H9 (cell line): ENCODE results near the gene WASHC2A. TPM values are rescaled to one million over a fixed set of nuclear protein-coding genes. Genes with fewer than 3 reads are reported as not detected.

ENCODE experiments used
- DNase-seq: peaks from one replicate; pipeline ENCODE4 v3.0.0-alpha.2; 2017
- H2AFZ ChIP-seq: one replicate; pipeline ENCODE4 v1.6.1; 2013; ENCODE audit warnings: mild to moderate bottlenecking, low read length, control low read depth, moderate library complexity
- H2AK5ac ChIP-seq: 2 replicates; pipeline ENCODE4 v1.6.1; 2013; ENCODE audit warnings: low read length, control low read depth, mixed read lengths; ENCODE audit not compliant: insufficient read length
- H2BK120ac ChIP-seq: one replicate; pipeline ENCODE4 v1.6.1; 2013; ENCODE audit warnings: low read depth, mild to moderate bottlenecking, low read length, control low read depth, inconsistent platforms; ENCODE audit not compliant: poor library complexity, severe bottlenecking
- H2BK12ac ChIP-seq: 2 replicates; pipeline ENCODE4 v1.6.1; 2013; ENCODE audit warnings: low read length, control low read depth, mixed read lengths, low read depth; ENCODE audit not compliant: insufficient read length
- H2BK15ac ChIP-seq: 2 replicates; pipeline ENCODE4 v1.6.1; 2013; ENCODE audit warnings: low read depth, low read length, control low read depth
- H2BK20ac ChIP-seq: one replicate; pipeline ENCODE4 v1.6.1; 2013; ENCODE audit warnings: low read depth, mild to moderate bottlenecking, low read length, control low read depth, inconsistent platforms; ENCODE audit not compliant: poor library complexity, severe bottlenecking
- H2BK5ac ChIP-seq: 2 replicates; pipeline ENCODE4 v1.6.1; 2013; ENCODE audit warnings: low read length, control low read depth, mixed read lengths; ENCODE audit not compliant: insufficient read length
- H3K14ac ChIP-seq: 2 replicates; pipeline ENCODE4 v1.6.1; 2013; ENCODE audit warnings: low read length, control low read depth; ENCODE audit not compliant: insufficient read depth
- H3K18ac ChIP-seq: 2 replicates; pipeline ENCODE4 v1.6.1; 2013; ENCODE audit warnings: low read depth, mild to moderate bottlenecking, mixed read lengths, low read length, control low read depth; ENCODE audit not compliant: insufficient read length
- H3K23ac ChIP-seq: 2 replicates; pipeline ENCODE4 v1.6.1; 2013; ENCODE audit warnings: low read length, control low read depth, mixed read lengths, low read depth; ENCODE audit not compliant: insufficient read length
- H3K23me2 ChIP-seq: 2 replicates; pipeline ENCODE4 v1.6.1; 2013; ENCODE audit warnings: low read depth, mild to moderate bottlenecking, mixed read lengths, low read length, control low read depth; ENCODE audit not compliant: insufficient read length, poor library complexity, severe bottlenecking
- H3K27ac ChIP-seq: 2 replicates; pipeline ENCODE4 v1.5.1; 2013; ENCODE audit warnings: low read length, control low read depth, mixed read lengths, low read depth; ENCODE audit not compliant: insufficient read length
- H3K27me3 ChIP-seq: 2 replicates; pipeline ENCODE4 v1.6.1; 2013; ENCODE audit warnings: low read length, control low read depth, inconsistent platforms; ENCODE audit not compliant: insufficient read depth
- H3K4ac ChIP-seq: 2 replicates; pipeline ENCODE4 v1.6.1; 2013; ENCODE audit warnings: low read depth, mild to moderate bottlenecking, control low read depth, inconsistent platforms, low read length, moderate library complexity
- H3K4me1 ChIP-seq: 2 replicates; pipeline ENCODE4 v1.6.1; 2013; ENCODE audit warnings: low read length, control low read depth, inconsistent platforms; ENCODE audit not compliant: insufficient read depth
- H3K4me2 ChIP-seq: 2 replicates; pipeline ENCODE4 v1.6.1; 2013; ENCODE audit warnings: low read length, control low read depth, mixed read lengths; ENCODE audit not compliant: insufficient read length, insufficient read depth
- H3K56ac ChIP-seq: 2 replicates; pipeline ENCODE4 v1.6.1; 2013; ENCODE audit warnings: low read depth, mild to moderate bottlenecking, mixed read lengths, low read length, control low read depth; ENCODE audit not compliant: insufficient read length
- H3K79me1 ChIP-seq: 2 replicates; pipeline ENCODE4 v1.6.1; 2013; ENCODE audit warnings: low read depth, mild to moderate bottlenecking, moderate library complexity, low read length, control low read depth, inconsistent platforms; ENCODE audit not compliant: insufficient read depth, poor library complexity, severe bottlenecking
- H3K79me2 ChIP-seq: 2 replicates; pipeline ENCODE4 v1.6.1; 2013; ENCODE audit warnings: low read length, control low read depth, inconsistent platforms; ENCODE audit not compliant: insufficient read depth
- H3K9ac ChIP-seq: 2 replicates; pipeline ENCODE4 v1.6.1; 2013; ENCODE audit warnings: low read length, control low read depth, mixed read lengths; ENCODE audit not compliant: insufficient read length; ENCODE audit errors: extremely low read depth
- H3K9me3 ChIP-seq: one replicate; pipeline ENCODE4 v1.6.1; 2013; ENCODE audit warnings: low read depth, low read length, inconsistent platforms; ENCODE audit not compliant: control insufficient read depth
- H3T11ph ChIP-seq: one replicate; pipeline ENCODE4 v1.6.1; 2013; ENCODE audit warnings: mild to moderate bottlenecking, low read length, control low read depth, inconsistent platforms
- H4K20me1 ChIP-seq: one replicate; pipeline ENCODE4 v1.6.1; 2013; ENCODE audit not compliant: control insufficient read depth, insufficient read length, insufficient read depth
- H4K5ac ChIP-seq: 2 replicates; pipeline ENCODE4 v1.6.1; 2013; ENCODE audit warnings: low read depth, mild to moderate bottlenecking, mixed read lengths, low read length, control low read depth; ENCODE audit not compliant: insufficient read length
- H4K8ac ChIP-seq: replicated peaks from 2 replicates; pipeline ENCODE4 v1.6.1; 2013; ENCODE audit warnings: low read length, control low read depth, mixed read lengths, low read depth; ENCODE audit not compliant: insufficient read length
- H4K91ac ChIP-seq: 2 replicates; pipeline ENCODE4 v1.6.1; 2013; ENCODE audit warnings: low read depth, mild to moderate bottlenecking, moderate library complexity, mixed read lengths, low read length, control low read depth; ENCODE audit not compliant: insufficient read length
- H3K27ac Mint-ChIP-seq, 3 experiments: 2 replicates in 2 of 3; 3 replicates in 1 of 3; pipeline ENCODE4 v1.8.0; 2020 to 2021; ENCODE audit warnings: mixed read lengths in 3 of 3, mild to moderate bottlenecking in 1 of 3, moderate library complexity in 1 of 3
- H3K27me3 Mint-ChIP-seq: 2 replicates; pipeline ENCODE4 v1.8.0; 2021; ENCODE audit warnings: low read depth, mild to moderate bottlenecking, moderate library complexity, mixed read lengths
- H3K36me3 Mint-ChIP-seq, 3 experiments: 2 replicates in 2 of 3; 3 replicates in 1 of 3; pipeline ENCODE4 v1.8.0; 2020 to 2021; ENCODE audit warnings: low read depth in 3 of 3, mixed read lengths in 3 of 3; ENCODE audit not compliant: insufficient read depth in 1 of 3
- H3K4me1 Mint-ChIP-seq, 2 experiments: 2 replicates each; pipeline ENCODE4 v1.8.0; 2020; ENCODE audit warnings: mixed read lengths in 2 of 2
- H3K4me3 Mint-ChIP-seq, 2 experiments: 2 replicates in 1 of 2; 3 replicates in 1 of 2; pipeline ENCODE4 v1.8.0; 2020 to 2021; ENCODE audit warnings: mild to moderate bottlenecking in 2 of 2, mixed read lengths in 2 of 2, moderate library complexity in 1 of 2
- H3K9me3 Mint-ChIP-seq, 2 experiments: 2 replicates in 1 of 2; 3 replicates in 1 of 2; pipeline ENCODE4 v1.8.0; 2020; ENCODE audit warnings: mild to moderate bottlenecking in 2 of 2, mixed read lengths in 2 of 2, moderate library complexity in 1 of 2
- CTCF ChIP-seq: fragments of 200-600 bp; sonication (generic); conservative IDR thresholded peaks from 3 replicates; pipeline ENCODE4 v1.8.0; 2021; ENCODE audit warnings: antibody characterized with exemption, mild to moderate bottlenecking
- WGBS: extraction: QIAGEN DNeasy Blood & Tissue Kit; methylation state at CpG from one replicate; pipeline ENCODE4 v1.1.7; 2013; ENCODE audit warnings: missing lambda C conversion rate, low lambda C conversion rate, mixed read lengths; ENCODE audit not compliant: insufficient read length; ENCODE audit errors: extremely low coverage; 5-methylcytosine and 5-hydroxymethylcytosine counted together
- total RNA-seq: library from RNA; stranded (reverse); gene quantifications from 2 replicates; pipeline ENCODE4 v1.2.1, GENCODE V29; 2021

Gene WASHC2A
- total RNA-seq, 1 experiment from 2014 or later = 32.1 TPM

- no peaks in the 10 kb centered on the region; a peak in 1 of 5 replicates for H3K9me3 Mint-ChIP-seq
- H4K91ac ChIP-seq = no peak overlapping the region
- H3K79me1 ChIP-seq = no peaks in the 10 kb centered on the region
- TF ChIP-seq CTCF = no peak
- H3K4me1 Mint-ChIP-seq = no peaks in the 10 kb centered on the region
- H3K27me3 ChIP-seq = no peaks in the 10 kb centered on the region
- no peak overlapping the region for H3K18ac ChIP-seq
- no peak overlapping the region; a peak in 1 of 7 replicates for H3K27ac Mint-ChIP-seq
- H3K4me1 ChIP-seq = no peaks in the 10 kb centered on the region
- H2BK120ac ChIP-seq = no peak overlapping the region
- DNase-seq = no peak
- H3K27ac ChIP-seq = no peak overlapping the region
- H4K20me1 ChIP-seq = no peaks in the 10 kb centered on the region
- H2BK20ac ChIP-seq = no peak overlapping the region
- H2BK12ac ChIP-seq = no peak overlapping the region
- H3T11ph ChIP-seq = no peak overlapping the region
- H3K14ac ChIP-seq = no peak overlapping the region
- no peak overlapping the region for H3K56ac ChIP-seq
- no CpG with 5 or more reads among the region's 13 CpGs for WGBS
- no peak overlapping the region for H2AK5ac ChIP-seq
- H3K9ac ChIP-seq = no peak overlapping the region
- H3K23ac ChIP-seq = no peak overlapping the region
- no peak overlapping the region for H4K5ac ChIP-seq
- no peak overlapping the region for H4K8ac ChIP-seq
- H3K79me2 ChIP-seq = no peaks in the 10 kb centered on the region
- no peaks in the 10 kb centered on the region for H3K36me3 Mint-ChIP-seq
- no peaks in the 10 kb centered on the region for H3K23me2 ChIP-seq
- H3K4ac ChIP-seq = no peak overlapping the region
- peaks cover 3% of the 10 kb centered on the region for H3K27me3 Mint-ChIP-seq
- no peaks in the 10 kb centered on the region for H3K9me3 ChIP-seq
- H2AFZ ChIP-seq = no peak overlapping the region
- H2BK5ac ChIP-seq = no peak overlapping the region
- no peak overlapping the region for H2BK15ac ChIP-seq
- H3K4me2 ChIP-seq = no peak overlapping the region
- no peak overlapping the region for H3K4me3 Mint-ChIP-seq
Measured at GRCh38 chr10:50027195-50027594, 40.6 kb upstream of the WASHC2A start.
